K562 (cell line): Measurements from ENCODE around the gene PTGES3L. TPM values are rescaled to one million over a fixed set of nuclear protein-coding genes. Genes with fewer than 3 reads are reported as not detected.

ENCODE experiments used
- C11orf30 ChIP-seq: fragments of 450-650 bp; IDR thresholded peaks from 2 replicates; pipeline ENCODE4 v1.6.1; 2016; ENCODE audit warnings: low read depth, mild to moderate bottlenecking
- CBFB ChIP-seq: sonication (generic); formaldehyde crosslinking; IDR thresholded peaks from 2 replicates; pipeline ENCODE4 v1.4.0; 2020; ENCODE audit warnings: mild to moderate bottlenecking, missing genetic modification reagents
- CBX3 ChIP-seq, 2 experiments: IDR thresholded peaks; 1 replicate in 1 of 2; 2 replicates in 1 of 2; pipeline ENCODE4 v1.6.1; 2012; ENCODE audit warnings: inconsistent platforms in 2 of 2, low read length in 2 of 2, borderline replicate concordance in 1 of 2, control low read depth in 1 of 2
- DDX20 ChIP-seq: fragments of 450-650 bp; IDR thresholded peaks from 2 replicates; pipeline ENCODE4 v1.6.1; 2016; ENCODE audit warnings: missing genetic modification characterization, low read depth, mild to moderate bottlenecking, missing compliant biosample characterization, moderate library complexity
- FOXK1 ChIP-seq: sonication (generic); formaldehyde crosslinking; IDR thresholded peaks from 2 replicates; pipeline ENCODE4 v1.8.0; 2022; ENCODE audit warnings: missing genetic modification reagents, mild to moderate bottlenecking, borderline replicate concordance
- HMGXB4 ChIP-seq: sonication (generic); formaldehyde crosslinking; IDR thresholded peaks from 2 replicates; pipeline ENCODE4 v1.8.1; 2023; ENCODE audit warnings: mild to moderate bottlenecking, missing genetic modification reagents
- MCM7 ChIP-seq, 2 experiments: fragments of 450-650 bp; IDR thresholded peaks; 2 replicates each; pipeline ENCODE4 v1.6.1; 2016 to 2018
- NELFE ChIP-seq: IDR thresholded peaks from 2 replicates; pipeline ENCODE4 v1.6.1; 2011; ENCODE audit warnings: mild to moderate bottlenecking; ENCODE audit not compliant: insufficient read depth, insufficient read length
- RAD21 ChIP-seq, 2 experiments: fragments of 250-450 bp in 1 of 2; fragments of 450-650 bp in 1 of 2; sonication (Bioruptor Pico) in 1 of 2; formaldehyde crosslinking in 1 of 2; IDR thresholded peaks in 1 of 2; conservative IDR thresholded peaks in 1 of 2; 2 replicates each; pipeline versions ENCODE4 v1.4.0 to v1.8.0; 2020 to 2022; ENCODE audit warnings: mild to moderate bottlenecking in 2 of 2, moderate library complexity in 1 of 2
- TRIM24 ChIP-seq, 2 experiments: fragments of 450-650 bp; IDR thresholded peaks; 2 replicates each; pipeline ENCODE4 v1.6.1; 2016
- YY1 ChIP-seq, 3 experiments: IDR thresholded peaks; 2 replicates each; pipeline ENCODE4 v1.6.1; 2011; ENCODE audit warnings: low read length in 2 of 3, mild to moderate bottlenecking in 2 of 3, moderate library complexity in 2 of 3, borderline replicate concordance in 1 of 3, control low read depth in 1 of 3, low read depth in 1 of 3; ENCODE audit not compliant: insufficient read depth in 3 of 3, insufficient replicate concordance in 2 of 3, control insufficient read depth in 1 of 3, insufficient read length in 1 of 3; ENCODE audit errors: extremely low read depth in 1 of 3
- ZNF174 ChIP-seq: fragments of 250-450 bp; sonication (Bioruptor Pico); IDR thresholded peaks from 2 replicates; pipeline ENCODE4 v1.4.0; 2020; ENCODE audit warnings: mild to moderate bottlenecking
- polyA plus RNA-seq, 8 experiments: library from polyadenylated mRNA; depleted of rRNA in 4 of 8; stranded (reverse) in 5 of 8; unstranded in 3 of 8; fragments of >200 nt; fragmentation: Nextera tagmentation in 2 of 8; fragmentation: Illumina TruSeq in 1 of 8; extraction: Ambion mirVana in 2 of 8; extraction: Trizol in 1 of 8; gene quantifications; 2 replicates each; pipeline versions ENCODE4 v1.2.1 to v1.2.3, GENCODE V29; 2011 to 2014; ENCODE audit warnings: inconsistent platforms in 1 of 8, missing spikeins in 1 of 8
- total RNA-seq, 7 experiments: library from RNA; depleted of rRNA in 6 of 7; stranded (reverse); fragments of >200 nt in 6 of 7; fragmentation: Illumina TruSeq in 2 of 7; extraction: Trizol in 2 of 7; gene quantifications; 2 replicates each; pipeline versions ENCODE4 v1.2.1 to v1.2.3, GENCODE V29; 2011 to 2021; ENCODE audit warnings: low replicate concordance in 1 of 7
- TF ChIP-seq, protein P1 (sequence below), 2 experiments: fragments of 450-650 bp; formaldehyde crosslinking in 1 of 2; IDR thresholded peaks; 2 replicates each; pipeline versions ENCODE4 v1.4.0 to v1.6.1; 2014 to 2020; ENCODE audit warnings: mild to moderate bottlenecking in 2 of 2, borderline replicate concordance in 1 of 2, low read depth in 1 of 2
- TF ChIP-seq, protein P2 (sequence below): fragments of 450-650 bp; IDR thresholded peaks from 2 replicates; pipeline ENCODE4 v1.6.1; 2016; ENCODE audit warnings: low read depth, mild to moderate bottlenecking, moderate library complexity

PTGES3L gene
- total and polyA plus RNA-seq, 9 of the 15 experiments (the other 6 are each of a cell fraction or from before 2014, with no cell fraction given): 6.0 to 16.0 (median 9.6) TPM

DNA sequence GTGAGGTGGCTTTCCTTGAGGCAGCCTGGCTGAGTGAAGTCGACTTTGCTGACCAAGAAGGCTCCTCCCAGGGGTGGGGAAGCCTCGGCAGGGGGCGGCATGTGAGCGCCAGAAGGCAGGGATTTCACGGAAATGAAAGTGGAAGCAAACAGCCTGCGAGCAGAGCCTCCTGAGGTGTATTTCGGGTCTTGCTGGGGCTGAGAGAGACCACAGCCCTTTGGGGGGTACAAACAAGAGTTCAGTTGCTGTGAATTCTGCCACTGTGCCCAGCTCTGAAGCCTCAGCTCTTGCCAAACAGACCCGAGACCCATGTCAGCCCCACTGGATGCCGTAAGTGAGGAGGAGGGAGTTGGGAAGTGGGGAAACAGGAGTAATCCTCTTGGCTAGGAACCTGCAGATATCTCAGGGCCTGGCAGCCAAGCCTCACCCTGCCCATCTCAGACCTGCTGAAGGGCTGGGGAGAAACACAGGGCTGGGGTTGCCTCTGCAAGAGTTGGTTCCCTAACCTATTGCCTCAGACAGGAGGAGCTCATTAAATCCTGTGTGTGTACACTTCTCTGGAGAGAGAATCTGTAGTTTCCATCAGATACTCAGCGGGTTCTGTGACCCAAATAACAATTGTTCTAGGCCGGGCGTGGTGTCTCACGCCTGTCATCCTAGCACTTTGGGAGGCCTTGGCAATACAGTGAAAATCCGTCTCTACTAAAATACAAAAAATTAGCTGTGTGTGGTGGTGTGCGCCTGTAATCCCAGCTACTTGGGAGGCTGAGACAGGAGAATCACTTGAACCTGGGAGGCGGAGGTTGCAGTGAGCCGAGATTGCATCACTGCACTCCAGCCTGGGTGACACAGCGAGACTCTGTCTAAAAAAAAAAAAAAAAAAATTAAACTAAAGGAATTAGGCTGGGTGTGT lies 27.0 kb upstream of the PTGES3L start, which contains the start of gene IFI35 (continued):
- TF ChIP-seq, protein P1, sequence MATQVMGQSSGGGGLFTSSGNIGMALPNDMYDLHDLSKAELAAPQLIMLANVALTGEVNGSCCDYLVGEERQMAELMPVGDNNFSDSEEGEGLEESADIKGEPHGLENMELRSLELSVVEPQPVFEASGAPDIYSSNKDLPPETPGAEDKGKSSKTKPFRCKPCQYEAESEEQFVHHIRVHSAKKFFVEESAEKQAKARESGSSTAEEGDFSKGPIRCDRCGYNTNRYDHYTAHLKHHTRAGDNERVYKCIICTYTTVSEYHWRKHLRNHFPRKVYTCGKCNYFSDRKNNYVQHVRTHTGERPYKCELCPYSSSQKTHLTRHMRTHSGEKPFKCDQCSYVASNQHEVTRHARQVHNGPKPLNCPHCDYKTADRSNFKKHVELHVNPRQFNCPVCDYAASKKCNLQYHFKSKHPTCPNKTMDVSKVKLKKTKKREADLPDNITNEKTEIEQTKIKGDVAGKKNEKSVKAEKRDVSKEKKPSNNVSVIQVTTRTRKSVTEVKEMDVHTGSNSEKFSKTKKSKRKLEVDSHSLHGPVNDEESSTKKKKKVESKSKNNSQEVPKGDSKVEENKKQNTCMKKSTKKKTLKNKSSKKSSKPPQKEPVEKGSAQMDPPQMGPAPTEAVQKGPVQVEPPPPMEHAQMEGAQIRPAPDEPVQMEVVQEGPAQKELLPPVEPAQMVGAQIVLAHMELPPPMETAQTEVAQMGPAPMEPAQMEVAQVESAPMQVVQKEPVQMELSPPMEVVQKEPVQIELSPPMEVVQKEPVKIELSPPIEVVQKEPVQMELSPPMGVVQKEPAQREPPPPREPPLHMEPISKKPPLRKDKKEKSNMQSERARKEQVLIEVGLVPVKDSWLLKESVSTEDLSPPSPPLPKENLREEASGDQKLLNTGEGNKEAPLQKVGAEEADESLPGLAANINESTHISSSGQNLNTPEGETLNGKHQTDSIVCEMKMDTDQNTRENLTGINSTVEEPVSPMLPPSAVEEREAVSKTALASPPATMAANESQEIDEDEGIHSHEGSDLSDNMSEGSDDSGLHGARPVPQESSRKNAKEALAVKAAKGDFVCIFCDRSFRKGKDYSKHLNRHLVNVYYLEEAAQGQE (IDR thresholded peaks at IDR 0.05; ENCODE audit: borderline replicate concordance): peak; percentile 73; the same call in 1 of the 2 replicates
- TF ChIP-seq, protein P1 (CRISPR knock-in tag; IDR thresholded peaks at IDR 0.05; ENCODE audit: low read depth): no peak
- TF ChIP-seq, protein P2, sequence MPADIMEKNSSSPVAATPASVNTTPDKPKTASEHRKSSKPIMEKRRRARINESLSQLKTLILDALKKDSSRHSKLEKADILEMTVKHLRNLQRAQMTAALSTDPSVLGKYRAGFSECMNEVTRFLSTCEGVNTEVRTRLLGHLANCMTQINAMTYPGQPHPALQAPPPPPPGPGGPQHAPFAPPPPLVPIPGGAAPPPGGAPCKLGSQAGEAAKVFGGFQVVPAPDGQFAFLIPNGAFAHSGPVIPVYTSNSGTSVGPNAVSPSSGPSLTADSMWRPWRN: no peak
- no peak for TF ChIP-seq FOXK1 (CRISPR knock-in tag)
- no peak for TF ChIP-seq ZNF174 (CRISPR knock-in tag)
- peak; percentile 76 to 86 for TF ChIP-seq RAD21 (CRISPR knock-in tag; conservative IDR thresholded peaks at IDR 0.05 in 1 of 2, IDR thresholded peaks at IDR 0.05 in 1 of 2)
- no peak for TF ChIP-seq DDX20 (tag)
- no peak for TF ChIP-seq C11orf30
- TF ChIP-seq CBX3 (IDR thresholded peaks at IDR 0.05; ENCODE audit: borderline replicate concordance in 1 of 2, low read length in 2 of 2): peak in 1 of 2 experiments; percentile 38; a peak in 1 of 3 replicates
- peak; percentile 78; a peak in 3 of 4 replicates for TF ChIP-seq TRIM24 (IDR thresholded peaks at IDR 0.05)
- TF ChIP-seq CBFB (CRISPR knock-in tag): no peak
- TF ChIP-seq HMGXB4 (CRISPR knock-in tag): no peak
- no peak for TF ChIP-seq MCM7 (IDR thresholded peaks at IDR 0.05)
- TF ChIP-seq NELFE: no peak
- peak in 1 of 3 experiments; percentile 34 for TF ChIP-seq YY1 (IDR thresholded peaks at IDR 0.05; ENCODE audit: borderline replicate concordance in 1 of 3, control insufficient read depth in 1 of 3, extremely low read depth in 1 of 3, insufficient read depth in 3 of 3, insufficient read length in 1 of 3, insufficient replicate concordance in 2 of 3, low read depth in 1 of 3, low read length in 2 of 3)
